GM12878 (cell line): ENCODE data around the gene PCDHGA4.

Experiments
- BHLHE40 ChIP-seq, 2 experiments: fragments of 450-650 bp in 1 of 2; IDR thresholded peaks; 2 replicates each; pipeline ENCODE4 v1.6.1; 2011 to 2017; ENCODE audit warnings: low read depth in 2 of 2, borderline replicate concordance in 1 of 2, improper control_type of control experiment in 1 of 2, low read length in 1 of 2, mild to moderate bottlenecking in 1 of 2
- CBX3 ChIP-seq: fragments of 200-600 bp; sonication (generic); IDR thresholded peaks from 2 replicates; pipeline ENCODE4 v1.6.1; 2016; ENCODE audit warnings: low read depth, borderline replicate concordance
- CEBPB ChIP-seq, 2 experiments: fragments of 150-350 bp in 1 of 2; IDR thresholded peaks; 2 replicates each; pipeline ENCODE4 v1.6.1; 2012 to 2014; ENCODE audit warnings: low read depth in 2 of 2, low read length in 2 of 2, borderline replicate concordance in 1 of 2, inconsistent platforms in 1 of 2
- EZH2 ChIP-seq: IDR thresholded peaks from 2 replicates; pipeline ENCODE4 v1.6.1; 2012; ENCODE audit warnings: low read depth, mild to moderate bottlenecking, control low read depth, inconsistent platforms, low read length, borderline replicate concordance; ENCODE audit not compliant: control insufficient read depth
- LARP7 ChIP-seq: fragments of 450-650 bp; IDR thresholded peaks from 2 replicates; pipeline ENCODE4 v1.6.1; 2017; ENCODE audit warnings: mild to moderate bottlenecking
- PML ChIP-seq: IDR thresholded peaks from 2 replicates; pipeline ENCODE4 v1.6.1; 2012; ENCODE audit warnings: low read length, inconsistent platforms
- POLR2AphosphoS5 ChIP-seq: IDR thresholded peaks from 2 replicates; pipeline ENCODE4 v1.6.1; 2011; ENCODE audit warnings: mild to moderate bottlenecking, low read length, inconsistent platforms
- RAD21 ChIP-seq: IDR thresholded peaks from 2 replicates; pipeline ENCODE4 v1.6.1; 2011; ENCODE audit warnings: mild to moderate bottlenecking, low read depth, low read length, moderate library complexity; ENCODE audit not compliant: insufficient read depth
- SREBF2 ChIP-seq: IDR thresholded peaks from 2 replicates; pipeline ENCODE4 v1.6.1; 2012; ENCODE audit warnings: mild to moderate bottlenecking, low read length
- TF ChIP-seq, protein P1 (sequence below), 3 experiments: IDR thresholded peaks in 2 of 3; conservative IDR thresholded peaks in 1 of 3; 2 replicates each; pipeline ENCODE4 v1.5.1; 2011; ENCODE audit warnings: low read depth in 3 of 3, low read length in 3 of 3, mild to moderate bottlenecking in 3 of 3, control low read depth in 2 of 3, moderate library complexity in 2 of 3, inconsistent platforms in 1 of 3, mixed read lengths in 1 of 3; ENCODE audit not compliant: control insufficient read depth in 2 of 3, insufficient read depth in 1 of 3; ENCODE audit errors: extremely low read depth in 1 of 3
- TF ChIP-seq, protein P2 (sequence below): IDR thresholded peaks from 2 replicates; pipeline ENCODE4 v1.6.1; 2012; ENCODE audit warnings: low read depth, low read length, improper control_type of control experiment

DNA sequence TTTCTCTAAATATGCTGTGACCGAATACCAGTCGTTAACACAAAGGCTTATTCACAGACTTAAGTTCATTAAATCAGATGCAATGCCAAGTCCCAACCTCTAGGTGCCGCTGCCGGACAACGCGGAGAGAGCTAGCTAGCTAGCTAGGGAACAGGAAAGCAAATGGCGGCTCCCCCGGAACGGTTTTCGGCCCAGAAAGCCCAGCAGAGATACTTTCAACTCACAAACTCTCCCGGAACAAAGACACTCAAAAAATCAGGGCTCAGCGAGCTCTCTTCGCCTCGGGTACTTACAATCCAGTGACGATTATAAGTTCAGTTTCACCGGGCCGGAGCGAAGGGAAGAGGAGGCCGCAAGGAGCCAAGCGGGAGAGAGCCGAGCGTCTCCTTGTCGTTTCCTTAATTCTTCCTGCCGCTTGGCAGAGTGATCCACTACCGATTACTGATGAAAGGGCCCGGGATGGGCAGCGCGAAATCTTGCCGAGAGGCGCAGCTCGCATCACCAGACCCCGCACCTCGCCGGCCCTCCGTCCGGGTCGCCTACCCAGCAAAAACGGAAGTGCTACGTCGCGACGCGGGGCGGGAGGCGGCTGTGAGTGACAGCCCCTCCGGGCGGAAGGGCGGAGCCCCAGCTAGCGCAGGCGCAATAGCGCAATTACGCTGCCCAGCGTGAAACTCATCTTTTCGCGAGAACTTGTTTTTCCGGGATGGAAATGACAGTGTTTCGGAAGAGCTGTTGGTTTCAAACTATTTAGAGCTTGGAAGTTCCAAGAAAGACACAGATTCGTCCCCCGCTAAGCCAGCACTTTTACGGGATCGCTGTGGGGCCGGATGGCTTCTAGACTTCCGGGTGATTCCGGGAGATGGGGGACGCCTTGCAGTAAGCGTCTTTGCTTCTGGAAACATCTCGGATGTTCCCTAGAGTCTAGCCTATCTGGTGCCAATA is 34.3 kb upstream of the PCDHGA4 start, which contains the start of gene TAF7:
- TF ChIP-seq EZH2 = no peak
- TF ChIP-seq, protein P1, sequence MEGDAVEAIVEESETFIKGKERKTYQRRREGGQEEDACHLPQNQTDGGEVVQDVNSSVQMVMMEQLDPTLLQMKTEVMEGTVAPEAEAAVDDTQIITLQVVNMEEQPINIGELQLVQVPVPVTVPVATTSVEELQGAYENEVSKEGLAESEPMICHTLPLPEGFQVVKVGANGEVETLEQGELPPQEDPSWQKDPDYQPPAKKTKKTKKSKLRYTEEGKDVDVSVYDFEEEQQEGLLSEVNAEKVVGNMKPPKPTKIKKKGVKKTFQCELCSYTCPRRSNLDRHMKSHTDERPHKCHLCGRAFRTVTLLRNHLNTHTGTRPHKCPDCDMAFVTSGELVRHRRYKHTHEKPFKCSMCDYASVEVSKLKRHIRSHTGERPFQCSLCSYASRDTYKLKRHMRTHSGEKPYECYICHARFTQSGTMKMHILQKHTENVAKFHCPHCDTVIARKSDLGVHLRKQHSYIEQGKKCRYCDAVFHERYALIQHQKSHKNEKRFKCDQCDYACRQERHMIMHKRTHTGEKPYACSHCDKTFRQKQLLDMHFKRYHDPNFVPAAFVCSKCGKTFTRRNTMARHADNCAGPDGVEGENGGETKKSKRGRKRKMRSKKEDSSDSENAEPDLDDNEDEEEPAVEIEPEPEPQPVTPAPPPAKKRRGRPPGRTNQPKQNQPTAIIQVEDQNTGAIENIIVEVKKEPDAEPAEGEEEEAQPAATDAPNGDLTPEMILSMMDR (IDR thresholded peaks at IDR 0.05 in 2 of 3, conservative IDR thresholded peaks at IDR 0.05 in 1 of 3; ENCODE audit: control insufficient read depth in 2 of 3, extremely low read depth in 1 of 3, insufficient read depth in 1 of 3, low read depth in 3 of 3, low read length in 3 of 3) = peak; percentile 81 to 93 (median 90)
- TF ChIP-seq POLR2AphosphoS5 = peak; percentile 98
- no peak; the same call in 1 of the 2 replicates for TF ChIP-seq SREBF2
- TF ChIP-seq RAD21 = peak; percentile 70
- TF ChIP-seq CBX3 = no peak
- TF ChIP-seq BHLHE40 (IDR thresholded peaks at IDR 0.05; ENCODE audit: borderline replicate concordance in 1 of 2, low read depth in 2 of 2, low read length in 1 of 2) = peak in 1 of 2 experiments; percentile 28; a peak in 1 of 4 replicates
- TF ChIP-seq, protein P2, sequence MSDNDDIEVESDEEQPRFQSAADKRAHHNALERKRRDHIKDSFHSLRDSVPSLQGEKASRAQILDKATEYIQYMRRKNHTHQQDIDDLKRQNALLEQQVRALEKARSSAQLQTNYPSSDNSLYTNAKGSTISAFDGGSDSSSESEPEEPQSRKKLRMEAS = no peak; the same call in none of the 2 replicates
- peak; percentile 97 for TF ChIP-seq PML
- no peak for TF ChIP-seq CEBPB (IDR thresholded peaks at IDR 0.05; ENCODE audit: borderline replicate concordance in 1 of 2, low read depth in 2 of 2, low read length in 2 of 2)
- 0 out of 2 replicates have a peak, but pooled peaks have one; percentile 41 for TF ChIP-seq LARP7
